GM23338 (cell line): Measurements from ENCODE around the gene CCNY. TPM values are rescaled to one million over a fixed set of nuclear protein-coding genes. Genes with fewer than 3 reads are reported as not detected.

Source experiments
- ATAC-seq: fragments of 200-7000 bp; cut with Tn5 transposase; 3 replicates; pipeline ENCODE4 v1.9.1; 2020
- DNase-seq: peaks from one replicate; pipeline ENCODE4 v3.0.0-alpha.2; 2015; ENCODE audit warnings: low spot score
- H2AFZ ChIP-seq: fragments of 200-600 bp; sonication (generic); 2 replicates; pipeline ENCODE4 v1.8.0; 2016; ENCODE audit warnings: antibody characterized with exemption, mild to moderate bottlenecking, moderate library complexity
- H3F3A ChIP-seq: fragments of 200-600 bp; sonication (generic); replicated peaks from 2 replicates; pipeline ENCODE4 v1.8.0; 2017; ENCODE audit warnings: antibody characterized with exemption, mixed run types, low read depth
- H3K27ac ChIP-seq: fragments of 200-600 bp; sonication (generic); 2 replicates; pipeline ENCODE4 v1.6.1; 2016; ENCODE audit warnings: low read depth
- H3K27me3 ChIP-seq: fragments of 200-600 bp; sonication (generic); 2 replicates; pipeline ENCODE4 v1.8.0; 2016; ENCODE audit warnings: mild to moderate bottlenecking, mixed run types, moderate library complexity; ENCODE audit not compliant: insufficient read depth
- H3K36me3 ChIP-seq: fragments of 200-600 bp; sonication (generic); 2 replicates; pipeline ENCODE4 v1.8.0; 2016; ENCODE audit warnings: mild to moderate bottlenecking; ENCODE audit not compliant: insufficient read depth
- H3K4me1 ChIP-seq: fragments of 200-600 bp; sonication (generic); 2 replicates; pipeline ENCODE4 v1.8.0; 2016; ENCODE audit warnings: mild to moderate bottlenecking, moderate library complexity; ENCODE audit not compliant: insufficient read depth
- H3K4me2 ChIP-seq: fragments of 200-600 bp; sonication (generic); 2 replicates; pipeline ENCODE4 v1.7.1; 2017; ENCODE audit warnings: mixed run types
- H3K4me3 ChIP-seq: fragments of 200-600 bp; sonication (generic); 2 replicates; pipeline ENCODE4 v1.6.1; 2016; ENCODE audit warnings: mixed run types
- H3K79me2 ChIP-seq: fragments of 200-600 bp; sonication (generic); replicated peaks from 2 replicates; pipeline ENCODE4 v1.8.0; 2017; ENCODE audit warnings: mild to moderate bottlenecking; ENCODE audit not compliant: insufficient read depth
- H3K9me2 ChIP-seq: fragments of 200-600 bp; sonication (generic); 2 replicates; pipeline ENCODE4 v1.8.0; 2017; ENCODE audit not compliant: insufficient read depth
- H4K20me1 ChIP-seq: fragments of 200-600 bp; sonication (generic); replicated peaks from 2 replicates; pipeline ENCODE4 v1.8.0; 2017; ENCODE audit warnings: mild to moderate bottlenecking; ENCODE audit not compliant: insufficient read depth
- H3K27ac Mint-ChIP-seq: 2 replicates; pipeline ENCODE4 v1.8.0; 2020; ENCODE audit warnings: inconsistent platforms, mild to moderate bottlenecking, moderate library complexity, mixed read lengths
- H3K27me3 Mint-ChIP-seq: 3 replicates; pipeline ENCODE4 v1.8.0; 2022; ENCODE audit warnings: low read depth, mild to moderate bottlenecking, moderate library complexity, mixed read lengths, inconsistent platforms; ENCODE audit not compliant: insufficient read depth, poor library complexity
- H3K36me3 Mint-ChIP-seq: 3 replicates; pipeline ENCODE4 v1.8.0; 2021; ENCODE audit warnings: low read depth, mild to moderate bottlenecking, inconsistent platforms, moderate library complexity, mixed read lengths
- H3K4me1 Mint-ChIP-seq: 3 replicates; pipeline ENCODE4 v1.8.0; 2020; ENCODE audit warnings: mild to moderate bottlenecking, inconsistent platforms, mixed read lengths
- H3K4me3 Mint-ChIP-seq: 3 replicates; pipeline ENCODE4 v1.8.0; 2021; ENCODE audit warnings: moderate library complexity, mild to moderate bottlenecking, inconsistent platforms, mixed read lengths
- H3K9me3 Mint-ChIP-seq: 3 replicates; pipeline ENCODE4 v1.8.0; 2020; ENCODE audit warnings: moderate library complexity, mild to moderate bottlenecking, inconsistent platforms, mixed read lengths
- EZH2 ChIP-seq: fragments of 200-600 bp; sonication (generic); IDR thresholded peaks from one replicate; pipeline ENCODE4 v1.8.0; 2017; ENCODE audit warnings: antibody characterized with exemption, mild to moderate bottlenecking, low read depth; ENCODE audit not compliant: unreplicated experiment
- EZH2phosphoT487 ChIP-seq: fragments of 200-600 bp; sonication (generic); IDR thresholded peaks from one replicate; pipeline ENCODE4 v1.8.1; 2018; ENCODE audit warnings: antibody characterized with exemption; ENCODE audit not compliant: unreplicated experiment
- NANOG ChIP-seq: IDR thresholded peaks from 2 replicates; pipeline ENCODE4 v1.6.1; 2016; ENCODE audit warnings: antibody characterized with exemption, borderline replicate concordance
- STAT1 ChIP-seq: IDR thresholded peaks from one replicate; pipeline ENCODE4 v1.6.1; 2016; ENCODE audit warnings: antibody characterized with exemption; ENCODE audit not compliant: unreplicated experiment
- ZNF114 ChIP-seq: fragments of 250-450 bp; sonication (Bioruptor Pico); IDR thresholded peaks from 2 replicates; pipeline ENCODE4 v1.5.0; 2020; ENCODE audit warnings: mild to moderate bottlenecking, moderate library complexity
- ZNF331 ChIP-seq: fragments of 250-450 bp; sonication (Bioruptor Pico); IDR thresholded peaks from 2 replicates; pipeline ENCODE4 v1.5.0; 2020; ENCODE audit warnings: low read depth, mild to moderate bottlenecking, moderate library complexity
- polyA plus RNA-seq: library from polyadenylated mRNA; unstranded; fragments of >200 nt; fragmentation: Nextera tagmentation; extraction: Ambion mirVana; gene quantifications from 2 replicates; pipeline ENCODE4 v1.2.1, GENCODE V29; 2016
- total RNA-seq: library from RNA; depleted of rRNA; stranded (reverse); fragments of >200 nt; shearing (Covaris generic); gene quantifications from 2 replicates; pipeline ENCODE4 v1.2.3, GENCODE V29; 2014
- TF ChIP-seq, protein P1 (sequence below): IDR thresholded peaks from one replicate; pipeline ENCODE4 v1.6.1; 2018; ENCODE audit warnings: antibody characterized with exemption; ENCODE audit not compliant: unreplicated experiment
- TF ChIP-seq, protein P2 (sequence below), 2 experiments: fragments of 200-600 bp in 1 of 2; sonication (generic) in 1 of 2; conservative IDR thresholded peaks; 2 replicates each; pipeline versions ENCODE4 v1.5.1 to v1.6.1; 2016 to 2017; ENCODE audit warnings: antibody characterized with exemption in 2 of 2, low read depth in 2 of 2, mild to moderate bottlenecking in 2 of 2, moderate library complexity in 1 of 2
- TF ChIP-seq, protein P3 (sequence below): IDR thresholded peaks from 2 replicates; pipeline ENCODE4 v1.6.1; 2016; ENCODE audit warnings: antibody characterized with exemption

The CCNY gene
- total and polyA plus RNA-seq, 2 experiments from 2014 or later, result 14.2 to 29.0 TPM

DNA sequence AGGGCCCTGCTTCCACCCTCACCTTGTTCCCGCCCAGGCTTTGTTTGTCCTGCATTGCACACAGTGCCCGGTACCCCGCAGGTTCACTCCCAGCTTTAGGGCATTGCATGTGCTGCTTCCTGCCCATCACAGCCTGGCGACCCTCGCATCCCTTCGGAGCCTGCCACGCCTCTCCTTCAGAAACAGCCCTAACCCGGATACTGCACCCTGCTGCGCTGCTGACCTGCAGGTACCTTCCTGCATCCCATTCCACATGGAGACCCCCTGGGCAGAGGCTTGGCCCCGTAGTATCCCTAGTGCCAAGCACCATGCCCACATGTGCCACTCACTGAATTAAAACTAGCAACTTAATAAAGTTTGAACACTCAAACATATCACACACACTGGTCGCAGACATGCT, 249.0 kb downstream of the CCNY start (continued):
- TF ChIP-seq NANOG (no peak), EZH2phosphoT487 (no peak), ZNF114 (CRISPR knock-in tag) (no peak)
- TF ChIP-seq, protein P1, sequence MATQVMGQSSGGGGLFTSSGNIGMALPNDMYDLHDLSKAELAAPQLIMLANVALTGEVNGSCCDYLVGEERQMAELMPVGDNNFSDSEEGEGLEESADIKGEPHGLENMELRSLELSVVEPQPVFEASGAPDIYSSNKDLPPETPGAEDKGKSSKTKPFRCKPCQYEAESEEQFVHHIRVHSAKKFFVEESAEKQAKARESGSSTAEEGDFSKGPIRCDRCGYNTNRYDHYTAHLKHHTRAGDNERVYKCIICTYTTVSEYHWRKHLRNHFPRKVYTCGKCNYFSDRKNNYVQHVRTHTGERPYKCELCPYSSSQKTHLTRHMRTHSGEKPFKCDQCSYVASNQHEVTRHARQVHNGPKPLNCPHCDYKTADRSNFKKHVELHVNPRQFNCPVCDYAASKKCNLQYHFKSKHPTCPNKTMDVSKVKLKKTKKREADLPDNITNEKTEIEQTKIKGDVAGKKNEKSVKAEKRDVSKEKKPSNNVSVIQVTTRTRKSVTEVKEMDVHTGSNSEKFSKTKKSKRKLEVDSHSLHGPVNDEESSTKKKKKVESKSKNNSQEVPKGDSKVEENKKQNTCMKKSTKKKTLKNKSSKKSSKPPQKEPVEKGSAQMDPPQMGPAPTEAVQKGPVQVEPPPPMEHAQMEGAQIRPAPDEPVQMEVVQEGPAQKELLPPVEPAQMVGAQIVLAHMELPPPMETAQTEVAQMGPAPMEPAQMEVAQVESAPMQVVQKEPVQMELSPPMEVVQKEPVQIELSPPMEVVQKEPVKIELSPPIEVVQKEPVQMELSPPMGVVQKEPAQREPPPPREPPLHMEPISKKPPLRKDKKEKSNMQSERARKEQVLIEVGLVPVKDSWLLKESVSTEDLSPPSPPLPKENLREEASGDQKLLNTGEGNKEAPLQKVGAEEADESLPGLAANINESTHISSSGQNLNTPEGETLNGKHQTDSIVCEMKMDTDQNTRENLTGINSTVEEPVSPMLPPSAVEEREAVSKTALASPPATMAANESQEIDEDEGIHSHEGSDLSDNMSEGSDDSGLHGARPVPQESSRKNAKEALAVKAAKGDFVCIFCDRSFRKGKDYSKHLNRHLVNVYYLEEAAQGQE, result no peak

DNA sequence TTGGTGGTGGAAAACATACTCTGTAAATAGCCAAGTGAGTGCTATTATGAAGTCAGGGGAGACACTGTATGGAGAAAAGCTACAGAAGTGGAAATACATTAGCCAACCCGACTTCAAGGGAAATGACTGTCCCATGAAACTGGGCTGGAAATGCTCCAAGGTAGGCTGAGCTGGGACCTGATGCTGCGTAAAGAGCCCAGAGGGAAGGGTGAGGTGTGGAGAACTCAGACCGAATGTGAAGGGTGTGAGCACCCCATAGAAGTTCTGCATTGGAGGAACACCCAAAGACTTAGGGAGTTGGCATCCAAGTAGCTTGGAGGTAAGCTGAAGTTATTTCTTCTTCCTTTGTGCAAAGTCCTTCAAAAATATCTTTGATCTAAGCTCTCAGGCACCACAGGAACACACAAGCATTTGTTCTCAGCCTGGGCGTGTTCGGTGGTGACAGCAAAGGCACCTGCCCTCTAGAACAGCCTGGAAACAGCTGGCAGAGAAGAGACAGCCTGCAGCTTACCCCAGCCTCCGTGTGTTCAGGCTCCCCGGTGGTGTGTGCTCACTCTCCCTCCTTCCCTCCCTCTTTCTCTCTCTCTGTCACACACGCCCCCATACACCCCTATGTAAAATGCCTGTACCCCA, 249.7 kb downstream of the CCNY start:
- H3K4me3 ChIP-seq, result no peak overlapping the region
- Mint-ChIP-seq H3K9me3 (peaks cover 10% of the 10 kb centered on the region), H3K27ac (no peak overlapping the region), H3K36me3 (peaks cover 6% of the 10 kb centered on the region), H3K4me3 (no peak overlapping the region), H3K27me3 (peaks cover 4% of the 10 kb centered on the region), H3K4me1 (no peaks in the 10 kb centered on the region)
- no peak overlapping the region for H3K27ac ChIP-seq
- H3K79me2 ChIP-seq, result no peaks in the 10 kb centered on the region
- H3K27me3 ChIP-seq, result no peaks in the 10 kb centered on the region
- no peak overlapping the region for H2AFZ ChIP-seq
- no peak for ATAC-seq
- H3K36me3 ChIP-seq, result no peaks in the 10 kb centered on the region
- H3K9me2 ChIP-seq, result no peaks in the 10 kb centered on the region
- H3K4me1 ChIP-seq, result no peaks in the 10 kb centered on the region
- no peak overlapping the region for H3K4me2 ChIP-seq
- H4K20me1 ChIP-seq, result no peaks in the 10 kb centered on the region
- no peak for DNase-seq
- H3F3A ChIP-seq, result no peaks in the 10 kb centered on the region
- TF ChIP-seq ZNF114 (CRISPR knock-in tag), result no peak
- TF ChIP-seq, protein P2, sequence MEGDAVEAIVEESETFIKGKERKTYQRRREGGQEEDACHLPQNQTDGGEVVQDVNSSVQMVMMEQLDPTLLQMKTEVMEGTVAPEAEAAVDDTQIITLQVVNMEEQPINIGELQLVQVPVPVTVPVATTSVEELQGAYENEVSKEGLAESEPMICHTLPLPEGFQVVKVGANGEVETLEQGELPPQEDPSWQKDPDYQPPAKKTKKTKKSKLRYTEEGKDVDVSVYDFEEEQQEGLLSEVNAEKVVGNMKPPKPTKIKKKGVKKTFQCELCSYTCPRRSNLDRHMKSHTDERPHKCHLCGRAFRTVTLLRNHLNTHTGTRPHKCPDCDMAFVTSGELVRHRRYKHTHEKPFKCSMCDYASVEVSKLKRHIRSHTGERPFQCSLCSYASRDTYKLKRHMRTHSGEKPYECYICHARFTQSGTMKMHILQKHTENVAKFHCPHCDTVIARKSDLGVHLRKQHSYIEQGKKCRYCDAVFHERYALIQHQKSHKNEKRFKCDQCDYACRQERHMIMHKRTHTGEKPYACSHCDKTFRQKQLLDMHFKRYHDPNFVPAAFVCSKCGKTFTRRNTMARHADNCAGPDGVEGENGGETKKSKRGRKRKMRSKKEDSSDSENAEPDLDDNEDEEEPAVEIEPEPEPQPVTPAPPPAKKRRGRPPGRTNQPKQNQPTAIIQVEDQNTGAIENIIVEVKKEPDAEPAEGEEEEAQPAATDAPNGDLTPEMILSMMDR (conservative IDR thresholded peaks at IDR 0.05; ENCODE audit: low read depth in 2 of 2), result no peak
- no peak for TF ChIP-seq EZH2
- no peak for TF ChIP-seq STAT1
- TF ChIP-seq EZH2phosphoT487, result no peak
- no peak for TF ChIP-seq ZNF331 (CRISPR knock-in tag)
- TF ChIP-seq, protein P3, sequence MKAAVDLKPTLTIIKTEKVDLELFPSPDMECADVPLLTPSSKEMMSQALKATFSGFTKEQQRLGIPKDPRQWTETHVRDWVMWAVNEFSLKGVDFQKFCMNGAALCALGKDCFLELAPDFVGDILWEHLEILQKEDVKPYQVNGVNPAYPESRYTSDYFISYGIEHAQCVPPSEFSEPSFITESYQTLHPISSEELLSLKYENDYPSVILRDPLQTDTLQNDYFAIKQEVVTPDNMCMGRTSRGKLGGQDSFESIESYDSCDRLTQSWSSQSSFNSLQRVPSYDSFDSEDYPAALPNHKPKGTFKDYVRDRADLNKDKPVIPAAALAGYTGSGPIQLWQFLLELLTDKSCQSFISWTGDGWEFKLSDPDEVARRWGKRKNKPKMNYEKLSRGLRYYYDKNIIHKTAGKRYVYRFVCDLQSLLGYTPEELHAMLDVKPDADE, result no peak
- TF ChIP-seq, protein P1, result no peak
